Lower lobe of right lung (tissue), 2 donors: ENCODE results near the gene AMPD1. TPM values are rescaled to one million over a fixed set of nuclear protein-coding genes. Genes with fewer than 3 reads are reported as not detected.

Experiments
- ATAC-seq, 2 donors: fragments of 200-7000 bp; cut with Tn5 transposase; one replicate each; pipeline ENCODE4 v1.9.1; 2020 to 2022; ENCODE audit warnings: mild to moderate bottlenecking in 2 of 2, moderate library complexity in 2 of 2
- DNase-seq: peaks from one replicate; pipeline ENCODE4 v3.0.0-alpha.2; 2020
- H3K27ac ChIP-seq: fragments of 200-600 bp; one replicate; pipeline ENCODE4 v1.8.0; 2022
- H3K27me3 ChIP-seq: fragments of 200-600 bp; one replicate; pipeline ENCODE4 v1.8.0; 2022; ENCODE audit warnings: low read depth
- H3K36me3 ChIP-seq: fragments of 200-600 bp; one replicate; pipeline ENCODE4 v1.8.0; 2022; ENCODE audit warnings: mild to moderate bottlenecking
- H3K4me1 ChIP-seq: fragments of 200-600 bp; one replicate; pipeline ENCODE4 v1.8.0; 2022
- H3K4me3 ChIP-seq: fragments of 200-600 bp; one replicate; pipeline ENCODE4 v1.8.0; 2022; ENCODE audit warnings: mild to moderate bottlenecking
- H3K9me3 ChIP-seq: fragments of 200-600 bp; one replicate; pipeline ENCODE4 v1.8.0; 2022
- intact Hi-C: fragments of 100-400 bp; cut with DNase I; formaldehyde crosslinking; loops from one replicate; pipeline ENCODE4 v1.11.0; 2022
- total RNA-seq: library from RNA; stranded (reverse); fragmentation: NEBNext Ultra II Directional; extraction: Animal tissue kit (Norgen Biotek cat#: 25700); gene quantifications from one replicate; pipeline ENCODE4 v1.2.1, GENCODE V29; 2021
- TF ChIP-seq, protein P1 (sequence below): fragments of 200-600 bp; IDR thresholded peaks from one replicate; pipeline ENCODE4 v1.8.0; 2022; ENCODE audit warnings: antibody characterized with exemption, mild to moderate bottlenecking
- donor health status: DM: no; HTN: yes; CAD: no; lungs with severe emphysema.

AMPD1 gene
- total RNA-seq, 1 donor from 2014 or later = 0.21 TPM

- H3K9me3 ChIP-seq = no peaks in the 10 kb centered on the region
- no peak for DNase-seq
- no peaks in the 10 kb centered on the region for H3K27me3 ChIP-seq
- ATAC-seq = no peak
- intact Hi-C loops = no loop called here
- no peak overlapping the region for H3K4me3 ChIP-seq
- TF ChIP-seq, protein P1, sequence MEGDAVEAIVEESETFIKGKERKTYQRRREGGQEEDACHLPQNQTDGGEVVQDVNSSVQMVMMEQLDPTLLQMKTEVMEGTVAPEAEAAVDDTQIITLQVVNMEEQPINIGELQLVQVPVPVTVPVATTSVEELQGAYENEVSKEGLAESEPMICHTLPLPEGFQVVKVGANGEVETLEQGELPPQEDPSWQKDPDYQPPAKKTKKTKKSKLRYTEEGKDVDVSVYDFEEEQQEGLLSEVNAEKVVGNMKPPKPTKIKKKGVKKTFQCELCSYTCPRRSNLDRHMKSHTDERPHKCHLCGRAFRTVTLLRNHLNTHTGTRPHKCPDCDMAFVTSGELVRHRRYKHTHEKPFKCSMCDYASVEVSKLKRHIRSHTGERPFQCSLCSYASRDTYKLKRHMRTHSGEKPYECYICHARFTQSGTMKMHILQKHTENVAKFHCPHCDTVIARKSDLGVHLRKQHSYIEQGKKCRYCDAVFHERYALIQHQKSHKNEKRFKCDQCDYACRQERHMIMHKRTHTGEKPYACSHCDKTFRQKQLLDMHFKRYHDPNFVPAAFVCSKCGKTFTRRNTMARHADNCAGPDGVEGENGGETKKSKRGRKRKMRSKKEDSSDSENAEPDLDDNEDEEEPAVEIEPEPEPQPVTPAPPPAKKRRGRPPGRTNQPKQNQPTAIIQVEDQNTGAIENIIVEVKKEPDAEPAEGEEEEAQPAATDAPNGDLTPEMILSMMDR = no peak
- peaks cover 100% of the 10 kb centered on the region for H3K36me3 ChIP-seq
- H3K27ac ChIP-seq = no peak overlapping the region
- H3K4me1 ChIP-seq = no peaks in the 10 kb centered on the region
Observed at GRCh38 chr1:114729782-114730181, 34.4 kb upstream of the AMPD1 start.

DNA sequence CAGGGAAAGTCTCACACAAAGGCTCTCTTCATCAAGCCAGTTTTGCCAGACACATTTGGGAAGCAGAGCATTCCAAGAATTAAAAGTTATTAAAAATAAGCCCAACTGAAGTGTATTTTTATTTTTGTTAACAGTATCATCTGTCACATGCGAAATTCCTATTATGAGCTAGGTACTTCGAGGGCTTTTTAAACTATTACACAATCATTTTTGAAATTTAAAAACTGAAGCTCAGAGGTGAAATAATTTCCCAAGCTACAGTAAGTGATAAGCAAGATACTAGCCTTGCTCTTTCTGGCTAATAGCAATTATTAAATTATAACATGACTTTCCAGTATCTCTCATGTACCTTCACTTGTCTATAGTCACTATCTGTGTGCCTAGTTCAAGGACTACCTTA lies 33.2 kb upstream of the AMPD1 start:
- H3K27ac ChIP-seq = no peak overlapping the region
- no peaks in the 10 kb centered on the region for H3K27me3 ChIP-seq
- H3K4me3 ChIP-seq = no peak overlapping the region
- ATAC-seq (no peak), DNase-seq (no peak)
- intact Hi-C loops = no loop called here
- H3K9me3 ChIP-seq = no peaks in the 10 kb centered on the region
- no peaks in the 10 kb centered on the region for H3K4me1 ChIP-seq
- TF ChIP-seq, protein P1 = no peak
- H3K36me3 ChIP-seq = peaks cover 100% of the 10 kb centered on the region

- Histone ChIP-seq H3K27ac (no peak overlapping the region), H3K4me3 (no peak overlapping the region), H3K9me3 (no peaks in the 10 kb centered on the region), H3K4me1 (no peaks in the 10 kb centered on the region), H3K27me3 (no peaks in the 10 kb centered on the region), H3K36me3 (peaks cover 100% of the 10 kb centered on the region)
- no peak for ATAC-seq
- TF ChIP-seq, protein P1 = no peak
- DNase-seq = no peak
- intact Hi-C loops = no loop called here
Observed at GRCh38 chr1:114725230-114725629, 29.9 kb upstream of the AMPD1 start.

GRCh38 chr1:114723915-114724314 lies 28.6 kb upstream of the AMPD1 start:
- H3K36me3 ChIP-seq = peaks cover 100% of the 10 kb centered on the region
- TF ChIP-seq, protein P1 = no peak

GRCh38 chr1:114723457-114723856 lies 28.1 kb upstream of the AMPD1 start:
- no peak for ATAC-seq
- TF ChIP-seq, protein P1 = no peak
- no peaks in the 10 kb centered on the region for H3K9me3 ChIP-seq
- H3K27ac ChIP-seq = no peak overlapping the region
- H3K4me1 ChIP-seq = no peaks in the 10 kb centered on the region
- H3K4me3 ChIP-seq = no peak overlapping the region
- no peak for DNase-seq
- no peaks in the 10 kb centered on the region for H3K27me3 ChIP-seq
- intact Hi-C loops = no loop called here
- H3K36me3 ChIP-seq = peaks cover 100% of the 10 kb centered on the region

More at GRCh38 chr1:114723915-114724314, 28.6 kb upstream of the AMPD1 start:
- intact Hi-C loops = no loop called here
- Histone ChIP-seq H3K27me3 (no peaks in the 10 kb centered on the region), H3K4me1 (no peaks in the 10 kb centered on the region), H3K27ac (no peak overlapping the region), H3K9me3 (no peaks in the 10 kb centered on the region), H3K4me3 (no peak overlapping the region)
- DNase-seq (no peak), ATAC-seq (no peak)

- H3K36me3 ChIP-seq = peaks cover 83% of the 10 kb centered on the region
- DNase-seq (no peak), ATAC-seq (no peak)
- intact Hi-C loops = no loop called here
- H3K4me3 ChIP-seq = no peak overlapping the region
- no peak overlapping the region for H3K27ac ChIP-seq
- H3K4me1 ChIP-seq = peaks cover 13% of the 10 kb centered on the region
- H3K9me3 ChIP-seq = no peaks in the 10 kb centered on the region
- H3K27me3 ChIP-seq = no peaks in the 10 kb centered on the region
- TF ChIP-seq, protein P1 = no peak
Observed at GRCh38 chr1:114720492-114720891, 25.1 kb upstream of the AMPD1 start.
